ENCODE results near the gene TCF3.
"Not testable (repeated sequence)": the region's sequence is repeated elsewhere in the genome, so short reads cannot be mapped to it uniquely, and the experiment has no call there.

DNA sequence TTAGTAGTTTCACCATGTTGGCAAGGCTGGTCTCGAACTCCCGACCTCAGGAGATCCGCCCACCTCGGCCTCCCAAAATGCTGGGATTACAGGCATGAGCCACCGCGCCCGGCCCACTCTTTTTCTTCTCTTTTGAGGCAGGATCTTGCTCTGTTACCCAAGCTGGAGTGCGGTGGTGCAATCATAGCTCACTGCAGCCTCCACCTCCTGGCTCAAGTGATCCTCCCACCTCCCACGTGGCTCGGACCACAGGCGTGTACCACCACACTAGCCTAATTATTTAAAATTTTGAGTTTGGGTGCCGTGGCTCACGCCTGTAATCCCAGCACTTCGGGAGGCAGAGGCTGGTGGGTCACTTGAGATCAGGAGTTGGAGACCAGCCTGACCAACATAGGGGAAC is 18.3 kb upstream of the TCF3 start:
- TF ChIP-seq POLR2A (IDR thresholded peaks at IDR 0.05), result not testable (repeated sequence)
- TF ChIP-seq, protein P1, sequence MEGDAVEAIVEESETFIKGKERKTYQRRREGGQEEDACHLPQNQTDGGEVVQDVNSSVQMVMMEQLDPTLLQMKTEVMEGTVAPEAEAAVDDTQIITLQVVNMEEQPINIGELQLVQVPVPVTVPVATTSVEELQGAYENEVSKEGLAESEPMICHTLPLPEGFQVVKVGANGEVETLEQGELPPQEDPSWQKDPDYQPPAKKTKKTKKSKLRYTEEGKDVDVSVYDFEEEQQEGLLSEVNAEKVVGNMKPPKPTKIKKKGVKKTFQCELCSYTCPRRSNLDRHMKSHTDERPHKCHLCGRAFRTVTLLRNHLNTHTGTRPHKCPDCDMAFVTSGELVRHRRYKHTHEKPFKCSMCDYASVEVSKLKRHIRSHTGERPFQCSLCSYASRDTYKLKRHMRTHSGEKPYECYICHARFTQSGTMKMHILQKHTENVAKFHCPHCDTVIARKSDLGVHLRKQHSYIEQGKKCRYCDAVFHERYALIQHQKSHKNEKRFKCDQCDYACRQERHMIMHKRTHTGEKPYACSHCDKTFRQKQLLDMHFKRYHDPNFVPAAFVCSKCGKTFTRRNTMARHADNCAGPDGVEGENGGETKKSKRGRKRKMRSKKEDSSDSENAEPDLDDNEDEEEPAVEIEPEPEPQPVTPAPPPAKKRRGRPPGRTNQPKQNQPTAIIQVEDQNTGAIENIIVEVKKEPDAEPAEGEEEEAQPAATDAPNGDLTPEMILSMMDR (IDR thresholded peaks at IDR 0.05), result not testable (repeated sequence)
